HEK293 (cell line): ENCODE data around the gene BORCS5.

ENCODE experiments used
- TRIM28 ChIP-seq: IDR thresholded peaks from 2 replicates; pipeline ENCODE4 v1.6.1; 2011; ENCODE audit warnings: low read length, control low read depth, borderline replicate concordance
- YY1 ChIP-seq: fragments of 450-650 bp; formaldehyde crosslinking; IDR thresholded peaks from 2 replicates; pipeline ENCODE4 v1.5.1; 2018; ENCODE audit warnings: missing biosample characterization, missing genetic modification characterization
- ZBTB48 ChIP-seq: fragments of 450-650 bp; formaldehyde crosslinking; IDR thresholded peaks from 2 replicates; pipeline ENCODE4 v1.5.1; 2016; ENCODE audit warnings: missing biosample characterization, missing genetic modification characterization
- ZEB2 ChIP-seq: fragments of 450-650 bp; formaldehyde crosslinking; IDR thresholded peaks from 2 replicates; pipeline ENCODE4 v1.5.1; 2016; ENCODE audit warnings: missing biosample characterization, missing genetic modification characterization
- ZFP37 ChIP-seq: fragments of 450-650 bp; formaldehyde crosslinking; IDR thresholded peaks from 2 replicates; pipeline ENCODE4 v1.5.1; 2016; ENCODE audit warnings: missing biosample characterization, missing genetic modification characterization
- ZNF132 ChIP-seq: fragments of 450-650 bp; formaldehyde crosslinking; IDR thresholded peaks from 2 replicates; pipeline ENCODE4 v1.5.1; 2017; ENCODE audit warnings: missing biosample characterization, missing genetic modification characterization, borderline replicate concordance
- ZNF211 ChIP-seq: fragments of 450-650 bp; formaldehyde crosslinking; IDR thresholded peaks from 2 replicates; pipeline ENCODE4 v1.5.1; 2016; ENCODE audit warnings: low read depth, missing biosample characterization, missing genetic modification characterization
- ZNF302 ChIP-seq: fragments of 450-650 bp; formaldehyde crosslinking; IDR thresholded peaks from 2 replicates; pipeline ENCODE4 v1.5.1; 2016; ENCODE audit warnings: missing biosample characterization, missing genetic modification characterization, low read depth
- ZNF324 ChIP-seq: fragments of 450-650 bp; formaldehyde crosslinking; IDR thresholded peaks from 2 replicates; pipeline ENCODE4 v1.5.1; 2016; ENCODE audit warnings: missing biosample characterization, missing genetic modification characterization
- ZNF76 ChIP-seq: fragments of 450-650 bp; formaldehyde crosslinking; IDR thresholded peaks from 2 replicates; pipeline ENCODE4; 2016; ENCODE audit warnings: low read depth, missing biosample characterization, missing genetic modification characterization, borderline replicate concordance
- TF ChIP-seq, protein P1 (sequence below): fragments of 450-650 bp; formaldehyde crosslinking; IDR thresholded peaks from 2 replicates; pipeline ENCODE4 v1.5.1; 2016; ENCODE audit warnings: missing biosample characterization, missing genetic modification characterization
- TF ChIP-seq, protein P2 (sequence below): fragments of 450-650 bp; formaldehyde crosslinking; IDR thresholded peaks from 2 replicates; pipeline ENCODE4 v1.5.1; 2016; ENCODE audit warnings: missing biosample characterization, missing genetic modification characterization
- TF ChIP-seq, protein P3 (sequence below): fragments of 450-650 bp; formaldehyde crosslinking; IDR thresholded peaks from 2 replicates; pipeline ENCODE4 v1.5.1; 2016; ENCODE audit warnings: missing biosample characterization, missing genetic modification characterization

DNA sequence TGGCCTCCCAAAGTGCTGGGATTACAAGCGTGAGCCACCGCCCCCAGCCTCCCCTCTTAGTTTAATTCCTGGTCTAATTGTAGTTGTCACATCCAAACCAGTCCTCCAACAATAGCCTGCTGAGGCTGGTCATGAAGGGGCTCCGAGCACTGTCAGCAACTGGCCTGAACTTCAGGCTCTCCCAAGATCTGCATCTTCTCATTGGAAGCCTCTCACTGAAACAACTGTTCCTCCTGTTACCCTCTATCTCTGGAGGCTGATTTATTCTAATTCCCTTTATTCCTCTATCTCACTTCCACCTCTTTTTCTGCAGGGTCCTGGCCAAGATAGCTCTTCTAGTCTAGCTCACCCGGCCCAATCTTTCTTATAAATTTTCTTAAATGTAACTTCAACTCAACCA, 116.3 kb downstream of the BORCS5 start:
- TF ChIP-seq, protein P1, sequence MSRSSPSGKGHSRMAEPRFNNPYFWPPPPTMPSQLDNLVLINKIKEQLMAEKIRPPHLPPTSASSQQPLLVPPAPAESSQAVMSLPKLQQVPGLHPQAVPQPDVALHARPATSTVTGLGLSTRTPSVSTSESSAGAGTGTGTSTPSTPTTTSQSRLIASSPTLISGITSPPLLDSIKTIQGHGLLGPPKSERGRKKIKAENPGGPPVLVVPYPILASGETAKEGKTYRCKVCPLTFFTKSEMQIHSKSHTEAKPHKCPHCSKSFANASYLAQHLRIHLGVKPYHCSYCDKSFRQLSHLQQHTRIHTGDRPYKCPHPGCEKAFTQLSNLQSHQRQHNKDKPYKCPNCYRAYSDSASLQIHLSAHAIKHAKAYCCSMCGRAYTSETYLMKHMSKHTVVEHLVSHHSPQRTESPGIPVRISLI (tag by site-specific recombination): no peak
- TF ChIP-seq, protein P2, sequence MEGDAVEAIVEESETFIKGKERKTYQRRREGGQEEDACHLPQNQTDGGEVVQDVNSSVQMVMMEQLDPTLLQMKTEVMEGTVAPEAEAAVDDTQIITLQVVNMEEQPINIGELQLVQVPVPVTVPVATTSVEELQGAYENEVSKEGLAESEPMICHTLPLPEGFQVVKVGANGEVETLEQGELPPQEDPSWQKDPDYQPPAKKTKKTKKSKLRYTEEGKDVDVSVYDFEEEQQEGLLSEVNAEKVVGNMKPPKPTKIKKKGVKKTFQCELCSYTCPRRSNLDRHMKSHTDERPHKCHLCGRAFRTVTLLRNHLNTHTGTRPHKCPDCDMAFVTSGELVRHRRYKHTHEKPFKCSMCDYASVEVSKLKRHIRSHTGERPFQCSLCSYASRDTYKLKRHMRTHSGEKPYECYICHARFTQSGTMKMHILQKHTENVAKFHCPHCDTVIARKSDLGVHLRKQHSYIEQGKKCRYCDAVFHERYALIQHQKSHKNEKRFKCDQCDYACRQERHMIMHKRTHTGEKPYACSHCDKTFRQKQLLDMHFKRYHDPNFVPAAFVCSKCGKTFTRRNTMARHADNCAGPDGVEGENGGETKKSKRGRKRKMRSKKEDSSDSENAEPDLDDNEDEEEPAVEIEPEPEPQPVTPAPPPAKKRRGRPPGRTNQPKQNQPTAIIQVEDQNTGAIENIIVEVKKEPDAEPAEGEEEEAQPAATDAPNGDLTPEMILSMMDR (tag by site-specific recombination): no peak
- no peak for TF ChIP-seq ZNF132 (tag by site-specific recombination)
- no peak for TF ChIP-seq ZBTB48 (tag by site-specific recombination)
- TF ChIP-seq ZEB2 (tag by site-specific recombination): no peak
- TF ChIP-seq YY1: no peak
- no peak for TF ChIP-seq ZFP37 (tag by site-specific recombination)
- TF ChIP-seq, protein P3, sequence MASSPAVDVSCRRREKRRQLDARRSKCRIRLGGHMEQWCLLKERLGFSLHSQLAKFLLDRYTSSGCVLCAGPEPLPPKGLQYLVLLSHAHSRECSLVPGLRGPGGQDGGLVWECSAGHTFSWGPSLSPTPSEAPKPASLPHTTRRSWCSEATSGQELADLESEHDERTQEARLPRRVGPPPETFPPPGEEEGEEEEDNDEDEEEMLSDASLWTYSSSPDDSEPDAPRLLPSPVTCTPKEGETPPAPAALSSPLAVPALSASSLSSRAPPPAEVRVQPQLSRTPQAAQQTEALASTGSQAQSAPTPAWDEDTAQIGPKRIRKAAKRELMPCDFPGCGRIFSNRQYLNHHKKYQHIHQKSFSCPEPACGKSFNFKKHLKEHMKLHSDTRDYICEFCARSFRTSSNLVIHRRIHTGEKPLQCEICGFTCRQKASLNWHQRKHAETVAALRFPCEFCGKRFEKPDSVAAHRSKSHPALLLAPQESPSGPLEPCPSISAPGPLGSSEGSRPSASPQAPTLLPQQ: no peak
- no peak for TF ChIP-seq ZNF76 (tag by site-specific recombination)
- TF ChIP-seq ZNF211 (tag by site-specific recombination): no peak
- TF ChIP-seq TRIM28: no peak
- TF ChIP-seq ZNF324: no peak
- no peak for TF ChIP-seq ZNF302
